Neural progenitor cell (in vitro differentiated cells): ENCODE measurements around the gene CBX6.

ENCODE experiments used
- EZH2phosphoT487 ChIP-seq: fragments of 200-600 bp; sonication (generic); IDR thresholded peaks from 2 replicates; pipeline ENCODE4 v1.6.1; 2017; ENCODE audit warnings: antibody characterized with exemption
- TF ChIP-seq, protein P1 (sequence below): fragments of 200-600 bp; sonication (generic); IDR thresholded peaks from 2 replicates; pipeline ENCODE4 v1.5.1; 2017; ENCODE audit warnings: antibody characterized with exemption, mild to moderate bottlenecking

DNA sequence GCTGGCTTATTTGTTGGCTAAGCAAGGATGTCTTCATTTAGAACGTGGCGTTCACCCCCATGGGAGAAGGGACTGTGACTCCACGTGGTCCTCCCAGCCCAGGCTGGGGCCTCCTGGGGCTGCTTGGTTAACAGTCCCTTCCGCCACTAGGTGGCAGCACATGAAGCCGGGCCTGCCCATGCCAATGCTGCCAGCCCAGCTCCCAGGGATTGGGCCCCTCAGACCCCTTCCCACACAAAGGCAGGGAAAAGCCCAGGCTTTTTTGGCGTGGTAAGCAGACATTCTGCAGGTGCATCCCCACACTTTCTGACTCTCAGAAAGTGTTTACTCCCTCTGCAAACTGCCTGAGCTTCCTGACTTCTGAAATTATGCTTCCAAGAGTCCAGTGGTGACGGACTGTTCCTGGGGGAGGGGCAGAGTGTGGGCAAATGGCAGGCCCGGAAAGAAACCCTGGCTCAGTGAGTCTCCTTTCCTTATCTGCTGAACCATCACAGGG is 3.1 kb downstream of the CBX6 start:
- TF ChIP-seq, protein P1, sequence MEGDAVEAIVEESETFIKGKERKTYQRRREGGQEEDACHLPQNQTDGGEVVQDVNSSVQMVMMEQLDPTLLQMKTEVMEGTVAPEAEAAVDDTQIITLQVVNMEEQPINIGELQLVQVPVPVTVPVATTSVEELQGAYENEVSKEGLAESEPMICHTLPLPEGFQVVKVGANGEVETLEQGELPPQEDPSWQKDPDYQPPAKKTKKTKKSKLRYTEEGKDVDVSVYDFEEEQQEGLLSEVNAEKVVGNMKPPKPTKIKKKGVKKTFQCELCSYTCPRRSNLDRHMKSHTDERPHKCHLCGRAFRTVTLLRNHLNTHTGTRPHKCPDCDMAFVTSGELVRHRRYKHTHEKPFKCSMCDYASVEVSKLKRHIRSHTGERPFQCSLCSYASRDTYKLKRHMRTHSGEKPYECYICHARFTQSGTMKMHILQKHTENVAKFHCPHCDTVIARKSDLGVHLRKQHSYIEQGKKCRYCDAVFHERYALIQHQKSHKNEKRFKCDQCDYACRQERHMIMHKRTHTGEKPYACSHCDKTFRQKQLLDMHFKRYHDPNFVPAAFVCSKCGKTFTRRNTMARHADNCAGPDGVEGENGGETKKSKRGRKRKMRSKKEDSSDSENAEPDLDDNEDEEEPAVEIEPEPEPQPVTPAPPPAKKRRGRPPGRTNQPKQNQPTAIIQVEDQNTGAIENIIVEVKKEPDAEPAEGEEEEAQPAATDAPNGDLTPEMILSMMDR = peak; percentile 92
- no peak for TF ChIP-seq EZH2phosphoT487
